ENCODE measurements around the gene FRG2B.

- TF ChIP-seq CTCF (IDR thresholded peaks at IDR 0.05; ENCODE audit: insufficient read depth, low read depth, low read length) (no peak), EZH2 (IDR thresholded peaks at IDR 0.05; ENCODE audit: insufficient read depth, low read length) (no peak)
These were observed 9.4 kb downstream of the FRG2B start for GRCh38 chr10:133617196-133617595.

Measured in astrocyte (in vitro differentiated cells and primary cell).